Colonic mucosa (tissue), 4 donors: ENCODE results near the gene CLASP1. TPM values are rescaled to one million over a fixed set of nuclear protein-coding genes. Genes with fewer than 3 reads are reported as not detected.

Source experiments
- DNase-seq: peaks from one replicate; pipeline ENCODE4 v3.0.0-alpha.2; 2020
- H3K27ac ChIP-seq: fragments of 200-600 bp; one replicate; pipeline ENCODE4 v1.8.0; 2021
- H3K27me3 ChIP-seq: fragments of 200-600 bp; one replicate; pipeline ENCODE4 v1.8.0; 2021
- H3K36me3 ChIP-seq: fragments of 200-600 bp; one replicate; pipeline ENCODE4 v1.8.0; 2021
- H3K4me1 ChIP-seq: fragments of 200-600 bp; one replicate; pipeline ENCODE4 v1.8.0; 2021; ENCODE audit warnings: mild to moderate bottlenecking
- H3K4me3 ChIP-seq: fragments of 200-600 bp; one replicate; pipeline ENCODE4 v1.8.0; 2021
- H3K9ac ChIP-seq, 2 donors: one replicate each; pipeline ENCODE4 v1.7.0; 2013; ENCODE audit warnings: control low read depth in 2 of 2, low read depth in 2 of 2, low read length in 2 of 2
- H3K9me3 ChIP-seq: fragments of 200-600 bp; one replicate; pipeline ENCODE4 v1.8.0; 2021
- intact Hi-C: fragments of 100-400 bp; cut with DNase I; formaldehyde crosslinking; loops from one replicate; pipeline ENCODE4 v1.14.1; 2022
- total RNA-seq, 2 donors: library from RNA; stranded (reverse); fragmentation: NEBNext Ultra II Directional in 1 of 2; extraction: Animal tissue kit (Norgen Biotek cat#: 25700) in 1 of 2; gene quantifications; one replicate each; pipeline ENCODE4 v1.2.1, GENCODE V29; 2021
- TF ChIP-seq, protein P1 (sequence below): fragments of 200-600 bp; IDR thresholded peaks from one replicate; pipeline ENCODE4 v1.8.0; 2022; ENCODE audit warnings: antibody characterized with exemption, mild to moderate bottlenecking
- donor health status: healthy.
- donor health status: DM: no; HTN: no; CAD: no.
- donor health status: DM: no; HTN: no; CAD: no.

The CLASP1 gene
- total RNA-seq, 2 donors from 2014 or later: 30.3 to 32.3 TPM

DNA sequence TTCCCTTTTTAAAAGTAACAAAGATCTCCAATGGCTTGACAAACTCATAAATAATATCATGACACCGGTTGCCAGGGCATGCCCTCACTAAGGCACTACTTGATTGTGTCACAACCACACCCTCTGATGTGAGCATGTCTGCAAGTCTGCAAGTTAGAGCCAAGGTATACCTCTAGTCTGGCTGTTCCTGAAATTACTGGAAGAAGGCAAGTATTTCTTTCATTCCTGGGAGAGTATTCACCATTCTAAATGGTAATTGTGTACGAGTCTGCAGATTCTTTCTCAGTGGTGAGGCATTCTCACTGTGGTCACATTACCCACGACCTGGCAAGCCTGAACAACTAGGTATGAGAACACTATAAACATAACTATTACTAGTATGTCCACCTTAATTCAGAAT, 144.3 kb downstream of the CLASP1 start:
- no peak overlapping the region for H3K9ac ChIP-seq
- H3K36me3 ChIP-seq: no peaks in the 10 kb centered on the region
- intact Hi-C loops: no loop called here
- TF ChIP-seq, protein P1, sequence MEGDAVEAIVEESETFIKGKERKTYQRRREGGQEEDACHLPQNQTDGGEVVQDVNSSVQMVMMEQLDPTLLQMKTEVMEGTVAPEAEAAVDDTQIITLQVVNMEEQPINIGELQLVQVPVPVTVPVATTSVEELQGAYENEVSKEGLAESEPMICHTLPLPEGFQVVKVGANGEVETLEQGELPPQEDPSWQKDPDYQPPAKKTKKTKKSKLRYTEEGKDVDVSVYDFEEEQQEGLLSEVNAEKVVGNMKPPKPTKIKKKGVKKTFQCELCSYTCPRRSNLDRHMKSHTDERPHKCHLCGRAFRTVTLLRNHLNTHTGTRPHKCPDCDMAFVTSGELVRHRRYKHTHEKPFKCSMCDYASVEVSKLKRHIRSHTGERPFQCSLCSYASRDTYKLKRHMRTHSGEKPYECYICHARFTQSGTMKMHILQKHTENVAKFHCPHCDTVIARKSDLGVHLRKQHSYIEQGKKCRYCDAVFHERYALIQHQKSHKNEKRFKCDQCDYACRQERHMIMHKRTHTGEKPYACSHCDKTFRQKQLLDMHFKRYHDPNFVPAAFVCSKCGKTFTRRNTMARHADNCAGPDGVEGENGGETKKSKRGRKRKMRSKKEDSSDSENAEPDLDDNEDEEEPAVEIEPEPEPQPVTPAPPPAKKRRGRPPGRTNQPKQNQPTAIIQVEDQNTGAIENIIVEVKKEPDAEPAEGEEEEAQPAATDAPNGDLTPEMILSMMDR: no peak
- no peaks in the 10 kb centered on the region for H3K9me3 ChIP-seq
- no peak for DNase-seq
- no peaks in the 10 kb centered on the region for H3K27me3 ChIP-seq
- H3K27ac ChIP-seq: no peak overlapping the region
- no peak overlapping the region for H3K4me3 ChIP-seq
- no peaks in the 10 kb centered on the region for H3K4me1 ChIP-seq

DNA sequence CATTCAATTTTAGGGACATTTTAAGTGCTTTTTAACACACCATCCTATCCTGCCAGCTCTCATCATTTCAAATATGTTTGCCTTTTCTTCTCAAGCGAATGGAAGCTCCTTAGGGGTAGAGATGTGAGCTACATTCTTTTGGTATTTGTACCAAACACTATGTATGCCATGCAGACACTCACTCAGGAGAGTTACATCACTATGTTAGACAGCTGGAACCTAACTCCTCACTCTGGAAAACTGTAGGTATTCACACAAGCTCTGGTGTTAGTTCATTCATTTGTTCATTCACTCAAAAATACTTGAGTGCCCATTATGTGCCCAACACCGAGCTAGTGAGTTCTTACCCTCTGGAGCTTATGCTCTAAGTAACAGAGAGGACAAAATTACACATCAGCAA, 144.9 kb downstream of the CLASP1 start:
- intact Hi-C loops: no loop called here
- H3K27ac ChIP-seq: no peak overlapping the region

DNA sequence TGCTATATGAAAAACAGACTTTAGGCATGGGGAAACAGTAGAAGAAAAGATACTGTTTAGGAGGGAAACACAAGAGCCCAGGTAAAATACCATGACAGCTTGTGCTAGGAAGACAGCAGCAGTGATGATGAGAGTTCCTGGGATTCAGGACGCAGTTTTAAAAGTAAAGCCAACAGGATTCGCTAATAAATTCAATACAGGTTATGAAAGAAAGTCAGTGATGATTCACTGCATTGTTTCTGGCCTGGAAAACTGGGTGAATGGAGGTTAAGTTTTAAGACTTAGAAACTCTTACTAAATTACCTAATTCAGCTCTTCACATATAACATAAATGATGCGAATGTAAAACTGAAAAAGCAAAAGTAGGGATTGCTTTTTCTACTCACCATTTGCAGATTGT, 146.5 kb downstream of the CLASP1 start:
- no peaks in the 10 kb centered on the region for H3K27me3 ChIP-seq
- H3K36me3 ChIP-seq: no peaks in the 10 kb centered on the region
- H3K9me3 ChIP-seq: no peaks in the 10 kb centered on the region
- DNase-seq: no peak
- H3K27ac ChIP-seq: no peak overlapping the region
- H3K4me3 ChIP-seq: no peak overlapping the region
- no peaks in the 10 kb centered on the region for H3K4me1 ChIP-seq
- H3K9ac ChIP-seq: no peak overlapping the region
- TF ChIP-seq, protein P1: no peak
- intact Hi-C loops: no loop called here

More for the DNA sequence above, 144.9 kb downstream of the CLASP1 start:
- Histone ChIP-seq H3K4me1 (no peaks in the 10 kb centered on the region), H3K9ac (no peak overlapping the region), H3K9me3 (no peaks in the 10 kb centered on the region), H3K4me3 (no peak overlapping the region), H3K27me3 (no peaks in the 10 kb centered on the region), H3K36me3 (no peaks in the 10 kb centered on the region)
- TF ChIP-seq, protein P1: no peak
- DNase-seq: no peak

DNA sequence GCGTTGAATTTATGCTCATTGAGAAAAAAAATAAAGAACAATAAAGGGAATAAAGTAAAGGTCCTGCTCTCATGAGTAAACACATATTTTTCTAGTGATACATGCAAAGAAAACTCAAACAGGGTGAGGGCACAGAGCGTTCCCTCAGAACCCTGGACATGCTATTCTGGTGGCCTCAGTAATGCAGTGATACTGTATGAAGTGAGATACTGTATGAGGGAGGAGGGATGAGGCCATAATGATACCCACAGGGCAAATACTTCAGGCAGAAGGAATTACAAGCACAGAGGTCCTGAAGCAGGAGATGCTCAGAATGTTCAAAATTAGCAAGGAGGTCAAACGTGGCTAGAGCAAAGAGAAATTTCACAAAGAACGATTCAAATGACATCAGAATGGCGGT, 147.0 kb downstream of the CLASP1 start:
- H3K4me1 ChIP-seq: no peaks in the 10 kb centered on the region
- no peaks in the 10 kb centered on the region for H3K9me3 ChIP-seq
- H3K27ac ChIP-seq: no peak overlapping the region
- no peaks in the 10 kb centered on the region for H3K36me3 ChIP-seq
- intact Hi-C loops: no loop called here
- H3K4me3 ChIP-seq: no peak overlapping the region
- no peak overlapping the region for H3K9ac ChIP-seq
- H3K27me3 ChIP-seq: no peaks in the 10 kb centered on the region
- no peak for DNase-seq
- TF ChIP-seq, protein P1: no peak

DNA sequence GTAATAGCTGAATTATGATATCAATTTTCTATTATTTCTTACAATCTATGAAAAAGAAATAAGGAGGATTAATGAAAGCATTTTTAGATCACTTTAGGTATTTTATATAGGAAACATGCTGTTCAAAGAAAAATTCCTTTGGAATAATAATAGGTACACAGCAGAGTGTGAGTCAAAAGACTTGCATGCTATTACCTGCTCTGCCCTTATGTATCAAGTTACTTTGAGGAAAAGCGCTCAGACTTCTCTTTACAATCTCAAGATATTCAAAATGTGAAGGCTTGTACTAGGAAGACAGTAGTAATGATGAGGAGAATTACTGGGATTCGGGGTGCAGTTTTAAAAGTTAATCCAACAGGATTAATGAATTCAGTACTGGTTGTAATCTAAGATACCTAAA, 147.7 kb downstream of the CLASP1 start:
- TF ChIP-seq, protein P1: no peak
- H3K9ac ChIP-seq: no peak overlapping the region
- no peaks in the 10 kb centered on the region for H3K36me3 ChIP-seq
- no peak for DNase-seq
- H3K27me3 ChIP-seq: no peaks in the 10 kb centered on the region
- H3K4me3 ChIP-seq: no peak overlapping the region
- intact Hi-C loops: no loop called here
- H3K4me1 ChIP-seq: no peaks in the 10 kb centered on the region
- no peak overlapping the region for H3K27ac ChIP-seq
- H3K9me3 ChIP-seq: no peaks in the 10 kb centered on the region

DNA sequence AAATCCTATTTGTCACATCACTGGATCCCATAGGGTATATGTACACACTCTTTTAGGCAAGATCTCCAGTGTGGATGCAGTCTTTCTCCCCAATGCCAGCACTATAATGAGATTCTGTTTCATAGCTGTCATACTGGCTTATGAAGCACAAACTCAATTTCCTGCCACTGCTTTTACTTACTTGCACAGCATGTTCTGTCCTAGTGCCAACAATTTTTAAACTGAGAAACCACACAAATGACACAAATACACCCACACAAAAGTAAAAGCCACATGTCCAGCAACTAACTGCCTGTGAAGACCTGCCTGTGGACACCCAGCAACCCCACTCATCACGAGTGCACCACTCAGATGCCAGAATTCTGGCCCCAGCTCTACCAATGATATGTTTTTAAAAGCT, 148.2 kb downstream of the CLASP1 start:
- intact Hi-C loops: no loop called here
- Histone ChIP-seq H3K27me3 (no peaks in the 10 kb centered on the region), H3K4me1 (no peaks in the 10 kb centered on the region), H3K9me3 (no peaks in the 10 kb centered on the region), H3K36me3 (no peaks in the 10 kb centered on the region), H3K4me3 (no peak overlapping the region), H3K27ac (no peak overlapping the region), H3K9ac (no peak overlapping the region)
- TF ChIP-seq, protein P1: no peak
- no peak for DNase-seq
